PC-9 (cell line): Measurements from ENCODE around the gene NR2C2. TPM values are rescaled to one million over a fixed set of nuclear protein-coding genes. Genes with fewer than 3 reads are reported as not detected.

Experiments
- BruUV-seq: library from RNA; stranded (reverse); fragments of 400-500 nt; replicated peaks from 2 replicates; lab custom pipeline; 2021; lab: Mats Ljungman, UMichigan
- CTCF ChIA-PET: fragments of 300-600 bp; sonication (Branson Sonifier 250); formaldehyde crosslinking; loops from one replicate; lab custom pipeline; 2022; ENCODE audit warnings: antibody characterized with exemption; lab: Charles Lee
- POLR2A ChIA-PET: fragments of 300-600 bp; sonication (Branson Sonifier 250); formaldehyde crosslinking; loops from one replicate; lab custom pipeline; 2022; ENCODE audit warnings: antibody characterized with exemption; ENCODE audit not compliant: unreplicated experiment; lab: Charles Lee
- DNase-seq, 2 experiments: peaks; one replicate each; pipeline versions ENCODE4 v3.0.0 to v3.0.0-alpha.2; 2015 to 2022; ENCODE audit warnings: mixed read lengths in 1 of 2
- H2AFZ ChIP-seq: fragments of 200-600 bp; sonication (generic); 2 replicates; pipeline ENCODE4 v1.8.1; 2017; ENCODE audit warnings: antibody characterized with exemption
- H3F3A ChIP-seq: fragments of 200-600 bp; sonication (generic); 2 replicates; pipeline ENCODE4 v1.8.1; 2017; ENCODE audit warnings: antibody characterized with exemption, mild to moderate bottlenecking, low read depth; ENCODE audit not compliant: insufficient read depth
- H3K27ac ChIP-seq: fragments of 200-600 bp; sonication (generic); 2 replicates; pipeline ENCODE4 v1.6.1; 2016; ENCODE audit warnings: mixed run types
- H3K27me3 ChIP-seq: fragments of 200-600 bp; sonication (generic); 2 replicates; pipeline ENCODE4 v1.6.1; 2016; ENCODE audit warnings: low read depth, mixed run types; ENCODE audit not compliant: insufficient read depth
- H3K36me3 ChIP-seq: fragments of 200-600 bp; sonication (generic); 2 replicates; pipeline ENCODE4 v1.6.1; 2016; ENCODE audit warnings: low read depth, mixed run types
- H3K4me1 ChIP-seq: fragments of 200-600 bp; sonication (generic); replicated peaks from 2 replicates; pipeline ENCODE4 v1.6.1; 2016; ENCODE audit warnings: mixed run types; ENCODE audit not compliant: insufficient read depth
- H3K4me2 ChIP-seq: fragments of 200-600 bp; sonication (generic); 2 replicates; pipeline ENCODE4 v1.6.1; 2017; ENCODE audit warnings: mixed run types
- H3K4me3 ChIP-seq: fragments of 200-600 bp; sonication (generic); 2 replicates; pipeline ENCODE4 v1.6.1; 2016; ENCODE audit warnings: mixed run types
- H3K79me2 ChIP-seq: fragments of 200-600 bp; sonication (generic); 2 replicates; pipeline ENCODE4 v1.6.1; 2017; ENCODE audit warnings: low read depth, mixed run types
- H3K9me2 ChIP-seq: fragments of 200-600 bp; sonication (generic); 2 replicates; pipeline ENCODE4 v1.8.1; 2017; ENCODE audit warnings: mild to moderate bottlenecking; ENCODE audit not compliant: insufficient read depth
- H3K9me3 ChIP-seq: fragments of 200-600 bp; sonication (generic); 2 replicates; pipeline ENCODE4 v1.8.1; 2016; ENCODE audit warnings: low read depth; ENCODE audit not compliant: insufficient read depth
- H4K20me1 ChIP-seq: fragments of 200-600 bp; sonication (generic); 2 replicates; pipeline ENCODE4 v1.8.1; 2017; ENCODE audit not compliant: insufficient read depth
- EZH2 ChIP-seq: fragments of 200-600 bp; sonication (generic); IDR thresholded peaks from 2 replicates; pipeline ENCODE4 v1.8.0; 2017; ENCODE audit warnings: antibody characterized with exemption, low read depth
- intact Hi-C: fragments of 100-400 bp; cut with micrococcal nuclease; formaldehyde crosslinking; loops from one replicate; pipeline ENCODE4 v1.10.0; 2022; ENCODE audit not compliant: unreplicated experiment
- total RNA-seq: library from RNA; stranded (reverse); gene quantifications from 2 replicates; pipeline ENCODE4 v1.2.3, GENCODE V29; 2021
- TF ChIP-seq, protein P1 (sequence below): fragments of 200-600 bp; sonication (generic); conservative IDR thresholded peaks from 2 replicates; pipeline ENCODE4 v1.6.1; 2017; ENCODE audit warnings: mixed run types, antibody characterized with exemption, mild to moderate bottlenecking, moderate library complexity

NR2C2 gene
- total RNA-seq, 1 experiment from 2014 or later = 44.1 TPM

DNA sequence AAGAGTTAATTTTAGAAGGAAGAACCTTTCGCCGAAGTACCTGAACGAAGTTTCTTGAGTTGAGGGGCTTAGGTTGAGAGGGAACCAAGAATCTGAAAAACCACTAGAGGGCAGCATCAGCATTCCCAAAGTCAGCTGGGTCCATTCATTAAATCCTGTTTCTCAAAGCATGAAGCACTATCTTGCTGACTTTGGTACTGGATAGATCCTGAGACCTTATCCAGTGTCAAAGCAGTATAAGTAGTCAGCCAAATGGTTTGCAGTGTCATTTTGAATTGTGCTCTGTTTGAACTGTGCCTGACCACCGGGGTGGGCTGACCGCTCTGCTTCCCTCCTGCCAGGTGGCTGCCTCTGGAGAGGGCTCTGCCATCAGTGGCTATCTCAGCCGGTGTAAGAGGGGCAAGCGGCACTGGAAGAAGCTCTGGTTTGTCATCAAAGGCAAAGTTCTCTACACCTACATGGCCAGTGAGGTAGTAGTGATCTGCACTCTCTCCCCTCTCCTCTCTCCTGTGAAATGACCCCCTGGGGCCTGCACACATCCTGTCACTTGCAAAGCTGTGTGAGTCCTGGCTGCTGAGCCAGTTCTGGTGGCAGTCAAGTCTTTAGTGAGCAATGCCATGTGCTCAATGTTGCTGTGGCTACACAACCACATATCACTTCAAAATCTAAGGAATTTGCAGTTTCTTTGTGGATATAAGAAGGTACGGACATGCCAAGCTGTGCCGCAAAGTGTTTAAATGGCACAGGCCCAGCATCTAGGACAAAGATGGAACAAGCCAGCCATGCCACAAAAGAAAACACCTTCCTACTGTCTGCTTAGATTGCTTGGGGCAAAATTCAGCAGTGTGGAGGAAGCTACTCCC, 21.4 kb upstream of the NR2C2 start:
- intact Hi-C loops = loop anchor here (2.0 to 10.0 kb wide), 3 partner anchors 281 to 1321 kb away; partner anchors contain the start of gene CAPN7
- H3K4me1 ChIP-seq = no peaks in the 10 kb centered on the region
- BruUV-seq = no TSS peak
- no peaks in the 10 kb centered on the region for H3F3A ChIP-seq
- no peaks in the 10 kb centered on the region for H3K9me3 ChIP-seq
- ChIA-PET CTCF (no interaction called here), POLR2A (interaction anchor here (0.6 kb wide), 1 partner anchor 138 kb away, joined by 6 read pairs; no protein-coding TSS in a partner anchor)
- H3K27ac ChIP-seq = no peak overlapping the region
- no peaks in the 10 kb centered on the region for H3K36me3 ChIP-seq
- H3K9me2 ChIP-seq = no peaks in the 10 kb centered on the region
- no peak overlapping the region for H3K4me2 ChIP-seq
- peak; percentile 39 to 45 for DNase-seq
- no peaks in the 10 kb centered on the region for H3K79me2 ChIP-seq
- no peak overlapping the region for H3K4me3 ChIP-seq
- H2AFZ ChIP-seq = no peak overlapping the region
- TF ChIP-seq, protein P1, sequence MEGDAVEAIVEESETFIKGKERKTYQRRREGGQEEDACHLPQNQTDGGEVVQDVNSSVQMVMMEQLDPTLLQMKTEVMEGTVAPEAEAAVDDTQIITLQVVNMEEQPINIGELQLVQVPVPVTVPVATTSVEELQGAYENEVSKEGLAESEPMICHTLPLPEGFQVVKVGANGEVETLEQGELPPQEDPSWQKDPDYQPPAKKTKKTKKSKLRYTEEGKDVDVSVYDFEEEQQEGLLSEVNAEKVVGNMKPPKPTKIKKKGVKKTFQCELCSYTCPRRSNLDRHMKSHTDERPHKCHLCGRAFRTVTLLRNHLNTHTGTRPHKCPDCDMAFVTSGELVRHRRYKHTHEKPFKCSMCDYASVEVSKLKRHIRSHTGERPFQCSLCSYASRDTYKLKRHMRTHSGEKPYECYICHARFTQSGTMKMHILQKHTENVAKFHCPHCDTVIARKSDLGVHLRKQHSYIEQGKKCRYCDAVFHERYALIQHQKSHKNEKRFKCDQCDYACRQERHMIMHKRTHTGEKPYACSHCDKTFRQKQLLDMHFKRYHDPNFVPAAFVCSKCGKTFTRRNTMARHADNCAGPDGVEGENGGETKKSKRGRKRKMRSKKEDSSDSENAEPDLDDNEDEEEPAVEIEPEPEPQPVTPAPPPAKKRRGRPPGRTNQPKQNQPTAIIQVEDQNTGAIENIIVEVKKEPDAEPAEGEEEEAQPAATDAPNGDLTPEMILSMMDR = peak; percentile 88
- no peak for TF ChIP-seq EZH2
- no peaks in the 10 kb centered on the region for H4K20me1 ChIP-seq
- no peaks in the 10 kb centered on the region for H3K27me3 ChIP-seq

DNA sequence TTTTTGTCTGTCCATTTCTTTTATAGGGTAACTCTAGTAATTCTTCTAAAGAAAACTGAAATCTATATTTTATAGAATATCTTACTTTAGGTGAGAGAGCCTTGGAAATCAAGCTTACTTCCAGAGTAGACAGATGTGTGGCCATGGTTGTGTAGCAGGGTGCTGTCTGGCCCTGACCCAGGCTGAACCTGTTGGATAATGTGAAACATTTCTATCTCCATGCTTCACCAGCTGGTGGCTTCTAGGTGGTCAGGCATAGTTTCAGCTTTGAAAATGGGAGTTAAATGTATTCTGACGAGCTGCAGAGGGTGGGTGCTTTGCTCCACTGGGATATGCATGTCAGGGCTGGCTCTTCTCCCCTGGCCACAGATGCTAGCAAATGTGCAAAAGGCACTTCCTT, 20.8 kb upstream of the NR2C2 start:
- Histone ChIP-seq H3K9me2 (no peaks in the 10 kb centered on the region), H3K79me2 (no peaks in the 10 kb centered on the region), H3K36me3 (no peaks in the 10 kb centered on the region), H2AFZ (no peak overlapping the region), H3K9me3 (no peaks in the 10 kb centered on the region), H3K4me2 (no peak overlapping the region), H3K4me3 (no peak overlapping the region), H3K4me1 (no peaks in the 10 kb centered on the region), H3F3A (no peaks in the 10 kb centered on the region), H3K27ac (no peak overlapping the region), H3K27me3 (no peaks in the 10 kb centered on the region), H4K20me1 (no peaks in the 10 kb centered on the region)
- TF ChIP-seq EZH2 = no peak
- TF ChIP-seq, protein P1 = no peak
- intact Hi-C loops = loop anchor here (5.0 to 10.0 kb wide), 2 partner anchors 478 to 1321 kb away; no protein-coding TSS in a partner anchor
- no TSS peak for BruUV-seq
- POLR2A ChIA-PET = interaction anchor here (0.6 kb wide), 1 partner anchor 137 kb away, joined by 6 read pairs; no protein-coding TSS in a partner anchor
- CTCF ChIA-PET = no interaction called here
- DNase-seq = no peak

DNA sequence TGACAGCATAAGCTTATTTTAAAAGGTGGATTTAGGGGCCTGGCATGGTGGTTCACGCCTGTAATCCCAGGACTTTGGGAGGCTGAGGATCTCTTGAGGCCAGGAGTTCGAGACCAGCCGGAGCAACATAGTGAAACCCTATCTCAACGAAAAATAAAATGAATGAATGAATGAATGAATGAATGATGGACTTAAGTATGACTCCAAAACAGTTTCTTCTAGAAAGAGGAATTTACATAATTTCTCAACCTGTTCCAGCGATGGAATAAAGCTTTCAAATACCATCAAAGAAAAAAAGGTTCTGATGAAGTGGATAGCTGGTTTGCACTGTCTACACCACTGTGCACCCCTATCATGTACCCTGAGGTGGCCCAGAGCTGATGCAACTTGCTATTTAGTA, 20.1 kb upstream of the NR2C2 start:
- H3K4me3 ChIP-seq = no peak overlapping the region
- CTCF ChIA-PET = no interaction called here

More for the DNA sequence above, 20.1 kb upstream of the NR2C2 start:
- H3K4me2 ChIP-seq = no peak overlapping the region
- no peaks in the 10 kb centered on the region for H3K9me2 ChIP-seq
- no peaks in the 10 kb centered on the region for H4K20me1 ChIP-seq
- no TSS peak for BruUV-seq
- H3K9me3 ChIP-seq = no peaks in the 10 kb centered on the region
- H3K4me1 ChIP-seq = no peaks in the 10 kb centered on the region
- DNase-seq = no peak
- POLR2A ChIA-PET = no interaction called here
- H3K27ac ChIP-seq = no peak overlapping the region
- H3K36me3 ChIP-seq = no peaks in the 10 kb centered on the region
- intact Hi-C loops = loop anchor here (5.0 to 10.0 kb wide), 2 partner anchors 477 to 1320 kb away; no protein-coding TSS in a partner anchor
- no peaks in the 10 kb centered on the region for H3K27me3 ChIP-seq
- no peaks in the 10 kb centered on the region for H3K79me2 ChIP-seq
- H3F3A ChIP-seq = no peaks in the 10 kb centered on the region
- H2AFZ ChIP-seq = no peak overlapping the region
- TF ChIP-seq, protein P1 = no peak
- no peak for TF ChIP-seq EZH2
